H9 (cell line): ENCODE measurements around the gene ASPA. TPM values are rescaled to one million over a fixed set of nuclear protein-coding genes. Genes with fewer than 3 reads are reported as not detected.

Experiments
- DNase-seq: peaks from one replicate; pipeline ENCODE4 v3.0.0-alpha.2; 2017
- H2AFZ ChIP-seq: one replicate; pipeline ENCODE4 v1.6.1; 2013; ENCODE audit warnings: mild to moderate bottlenecking, low read length, control low read depth, moderate library complexity
- H2AK5ac ChIP-seq: 2 replicates; pipeline ENCODE4 v1.6.1; 2013; ENCODE audit warnings: low read length, control low read depth, mixed read lengths; ENCODE audit not compliant: insufficient read length
- H2BK120ac ChIP-seq: one replicate; pipeline ENCODE4 v1.6.1; 2013; ENCODE audit warnings: low read depth, mild to moderate bottlenecking, low read length, control low read depth, inconsistent platforms; ENCODE audit not compliant: poor library complexity, severe bottlenecking
- H2BK12ac ChIP-seq: 2 replicates; pipeline ENCODE4 v1.6.1; 2013; ENCODE audit warnings: low read length, control low read depth, mixed read lengths, low read depth; ENCODE audit not compliant: insufficient read length
- H2BK15ac ChIP-seq: 2 replicates; pipeline ENCODE4 v1.6.1; 2013; ENCODE audit warnings: low read depth, low read length, control low read depth
- H2BK20ac ChIP-seq: one replicate; pipeline ENCODE4 v1.6.1; 2013; ENCODE audit warnings: low read depth, mild to moderate bottlenecking, low read length, control low read depth, inconsistent platforms; ENCODE audit not compliant: poor library complexity, severe bottlenecking
- H2BK5ac ChIP-seq: 2 replicates; pipeline ENCODE4 v1.6.1; 2013; ENCODE audit warnings: low read length, control low read depth, mixed read lengths; ENCODE audit not compliant: insufficient read length
- H3K14ac ChIP-seq: 2 replicates; pipeline ENCODE4 v1.6.1; 2013; ENCODE audit warnings: low read length, control low read depth; ENCODE audit not compliant: insufficient read depth
- H3K18ac ChIP-seq: 2 replicates; pipeline ENCODE4 v1.6.1; 2013; ENCODE audit warnings: low read depth, mild to moderate bottlenecking, mixed read lengths, low read length, control low read depth; ENCODE audit not compliant: insufficient read length
- H3K23ac ChIP-seq: 2 replicates; pipeline ENCODE4 v1.6.1; 2013; ENCODE audit warnings: low read length, control low read depth, mixed read lengths, low read depth; ENCODE audit not compliant: insufficient read length
- H3K23me2 ChIP-seq: 2 replicates; pipeline ENCODE4 v1.6.1; 2013; ENCODE audit warnings: low read depth, mild to moderate bottlenecking, mixed read lengths, low read length, control low read depth; ENCODE audit not compliant: insufficient read length, poor library complexity, severe bottlenecking
- H3K27ac ChIP-seq: 2 replicates; pipeline ENCODE4 v1.5.1; 2013; ENCODE audit warnings: low read length, control low read depth, mixed read lengths, low read depth; ENCODE audit not compliant: insufficient read length
- H3K27me3 ChIP-seq: 2 replicates; pipeline ENCODE4 v1.6.1; 2013; ENCODE audit warnings: low read length, control low read depth, inconsistent platforms; ENCODE audit not compliant: insufficient read depth
- H3K4ac ChIP-seq: 2 replicates; pipeline ENCODE4 v1.6.1; 2013; ENCODE audit warnings: low read depth, mild to moderate bottlenecking, control low read depth, inconsistent platforms, low read length, moderate library complexity
- H3K4me1 ChIP-seq: 2 replicates; pipeline ENCODE4 v1.6.1; 2013; ENCODE audit warnings: low read length, control low read depth, inconsistent platforms; ENCODE audit not compliant: insufficient read depth
- H3K4me2 ChIP-seq: 2 replicates; pipeline ENCODE4 v1.6.1; 2013; ENCODE audit warnings: low read length, control low read depth, mixed read lengths; ENCODE audit not compliant: insufficient read length, insufficient read depth
- H3K56ac ChIP-seq: 2 replicates; pipeline ENCODE4 v1.6.1; 2013; ENCODE audit warnings: low read depth, mild to moderate bottlenecking, mixed read lengths, low read length, control low read depth; ENCODE audit not compliant: insufficient read length
- H3K79me1 ChIP-seq: 2 replicates; pipeline ENCODE4 v1.6.1; 2013; ENCODE audit warnings: low read depth, mild to moderate bottlenecking, moderate library complexity, low read length, control low read depth, inconsistent platforms; ENCODE audit not compliant: insufficient read depth, poor library complexity, severe bottlenecking
- H3K79me2 ChIP-seq: 2 replicates; pipeline ENCODE4 v1.6.1; 2013; ENCODE audit warnings: low read length, control low read depth, inconsistent platforms; ENCODE audit not compliant: insufficient read depth
- H3K9ac ChIP-seq: 2 replicates; pipeline ENCODE4 v1.6.1; 2013; ENCODE audit warnings: low read length, control low read depth, mixed read lengths; ENCODE audit not compliant: insufficient read length; ENCODE audit errors: extremely low read depth
- H3K9me3 ChIP-seq: one replicate; pipeline ENCODE4 v1.6.1; 2013; ENCODE audit warnings: low read depth, low read length, inconsistent platforms; ENCODE audit not compliant: control insufficient read depth
- H3T11ph ChIP-seq: one replicate; pipeline ENCODE4 v1.6.1; 2013; ENCODE audit warnings: mild to moderate bottlenecking, low read length, control low read depth, inconsistent platforms
- H4K20me1 ChIP-seq: one replicate; pipeline ENCODE4 v1.6.1; 2013; ENCODE audit not compliant: control insufficient read depth, insufficient read length, insufficient read depth
- H4K5ac ChIP-seq: 2 replicates; pipeline ENCODE4 v1.6.1; 2013; ENCODE audit warnings: low read depth, mild to moderate bottlenecking, mixed read lengths, low read length, control low read depth; ENCODE audit not compliant: insufficient read length
- H4K8ac ChIP-seq: replicated peaks from 2 replicates; pipeline ENCODE4 v1.6.1; 2013; ENCODE audit warnings: low read length, control low read depth, mixed read lengths, low read depth; ENCODE audit not compliant: insufficient read length
- H4K91ac ChIP-seq: 2 replicates; pipeline ENCODE4 v1.6.1; 2013; ENCODE audit warnings: low read depth, mild to moderate bottlenecking, moderate library complexity, mixed read lengths, low read length, control low read depth; ENCODE audit not compliant: insufficient read length
- H3K27ac Mint-ChIP-seq, 3 experiments: 2 replicates in 2 of 3; 3 replicates in 1 of 3; pipeline ENCODE4 v1.8.0; 2020 to 2021; ENCODE audit warnings: mixed read lengths in 3 of 3, mild to moderate bottlenecking in 1 of 3, moderate library complexity in 1 of 3
- H3K27me3 Mint-ChIP-seq: 2 replicates; pipeline ENCODE4 v1.8.0; 2021; ENCODE audit warnings: low read depth, mild to moderate bottlenecking, moderate library complexity, mixed read lengths
- H3K36me3 Mint-ChIP-seq, 3 experiments: 2 replicates in 2 of 3; 3 replicates in 1 of 3; pipeline ENCODE4 v1.8.0; 2020 to 2021; ENCODE audit warnings: low read depth in 3 of 3, mixed read lengths in 3 of 3; ENCODE audit not compliant: insufficient read depth in 1 of 3
- H3K4me1 Mint-ChIP-seq, 2 experiments: 2 replicates each; pipeline ENCODE4 v1.8.0; 2020; ENCODE audit warnings: mixed read lengths in 2 of 2
- H3K4me3 Mint-ChIP-seq, 2 experiments: 2 replicates in 1 of 2; 3 replicates in 1 of 2; pipeline ENCODE4 v1.8.0; 2020 to 2021; ENCODE audit warnings: mild to moderate bottlenecking in 2 of 2, mixed read lengths in 2 of 2, moderate library complexity in 1 of 2
- H3K9me3 Mint-ChIP-seq, 2 experiments: 2 replicates in 1 of 2; 3 replicates in 1 of 2; pipeline ENCODE4 v1.8.0; 2020; ENCODE audit warnings: mild to moderate bottlenecking in 2 of 2, mixed read lengths in 2 of 2, moderate library complexity in 1 of 2
- WGBS: extraction: QIAGEN DNeasy Blood & Tissue Kit; methylation state at CpG from one replicate; pipeline ENCODE4 v1.1.7; 2013; ENCODE audit warnings: missing lambda C conversion rate, low lambda C conversion rate, mixed read lengths; ENCODE audit not compliant: insufficient read length; ENCODE audit errors: extremely low coverage; 5-methylcytosine and 5-hydroxymethylcytosine counted together
- total RNA-seq: library from RNA; stranded (reverse); gene quantifications from 2 replicates; pipeline ENCODE4 v1.2.1, GENCODE V29; 2021
- TF ChIP-seq, protein P1 (sequence below): fragments of 200-600 bp; sonication (generic); conservative IDR thresholded peaks from 3 replicates; pipeline ENCODE4 v1.8.0; 2021; ENCODE audit warnings: antibody characterized with exemption, mild to moderate bottlenecking

Gene ASPA
- total RNA-seq, 1 experiment from 2014 or later = not detected

- Histone ChIP-seq H4K8ac (no peak overlapping the region), H4K20me1 (no peaks in the 10 kb centered on the region), H4K5ac (no peak overlapping the region), H3K4me2 (no peak overlapping the region), H3K4ac (no peak overlapping the region), H2AK5ac (no peak overlapping the region), H3K4me1 (peaks cover 4% of the 10 kb centered on the region; the same call in 1 of the 2 replicates), H2BK5ac (no peak overlapping the region), H3T11ph (no peak overlapping the region), H3K27me3 (no peaks in the 10 kb centered on the region), H3K79me2 (no peaks in the 10 kb centered on the region), H3K27ac (no peak overlapping the region), H3K79me1 (no peaks in the 10 kb centered on the region), H2AFZ (no peak overlapping the region), H3K18ac (no peak overlapping the region), H3K23me2 (no peaks in the 10 kb centered on the region), H2BK120ac (no peak overlapping the region), H3K9ac (no peak overlapping the region), H3K14ac (no peak overlapping the region), H2BK15ac (no peak overlapping the region), H3K56ac (no peak overlapping the region), H2BK12ac (no peak overlapping the region), H2BK20ac (no peak overlapping the region), H4K91ac (no peak overlapping the region), H3K9me3 (no peaks in the 10 kb centered on the region), H3K23ac (no peak overlapping the region)
- Mint-ChIP-seq H3K27ac (no peak overlapping the region), H3K4me3 (no peak overlapping the region), H3K9me3 (peaks cover 3 to 8% of the 10 kb centered on the region in 2 experiments; a peak in 3 of 5 replicates), H3K27me3 (peaks cover 20% of the 10 kb centered on the region), H3K4me1 (peaks cover 40 to 41% of the 10 kb centered on the region in 2 experiments), H3K36me3 (peaks cover 0 to 3% (median 0%) of the 10 kb centered on the region in 3 experiments; a peak in 4 of 7 replicates)
- DNase-seq = no peak
- TF ChIP-seq, protein P1, sequence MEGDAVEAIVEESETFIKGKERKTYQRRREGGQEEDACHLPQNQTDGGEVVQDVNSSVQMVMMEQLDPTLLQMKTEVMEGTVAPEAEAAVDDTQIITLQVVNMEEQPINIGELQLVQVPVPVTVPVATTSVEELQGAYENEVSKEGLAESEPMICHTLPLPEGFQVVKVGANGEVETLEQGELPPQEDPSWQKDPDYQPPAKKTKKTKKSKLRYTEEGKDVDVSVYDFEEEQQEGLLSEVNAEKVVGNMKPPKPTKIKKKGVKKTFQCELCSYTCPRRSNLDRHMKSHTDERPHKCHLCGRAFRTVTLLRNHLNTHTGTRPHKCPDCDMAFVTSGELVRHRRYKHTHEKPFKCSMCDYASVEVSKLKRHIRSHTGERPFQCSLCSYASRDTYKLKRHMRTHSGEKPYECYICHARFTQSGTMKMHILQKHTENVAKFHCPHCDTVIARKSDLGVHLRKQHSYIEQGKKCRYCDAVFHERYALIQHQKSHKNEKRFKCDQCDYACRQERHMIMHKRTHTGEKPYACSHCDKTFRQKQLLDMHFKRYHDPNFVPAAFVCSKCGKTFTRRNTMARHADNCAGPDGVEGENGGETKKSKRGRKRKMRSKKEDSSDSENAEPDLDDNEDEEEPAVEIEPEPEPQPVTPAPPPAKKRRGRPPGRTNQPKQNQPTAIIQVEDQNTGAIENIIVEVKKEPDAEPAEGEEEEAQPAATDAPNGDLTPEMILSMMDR = no peak
- WGBS = no CpG with 5 or more reads among the region's 3 CpGs
Observed at GRCh38 chr17:3507869-3508268, 32.1 kb downstream of the ASPA start.
